K562 (cell line): ENCODE results near the gene ZNF699. TPM values are rescaled to one million over a fixed set of nuclear protein-coding genes. Genes with fewer than 3 reads are reported as not detected.

ENCODE experiments used
- FOXK1 ChIP-seq: sonication (generic); formaldehyde crosslinking; IDR thresholded peaks from 2 replicates; pipeline ENCODE4 v1.8.0; 2022; ENCODE audit warnings: missing genetic modification reagents, mild to moderate bottlenecking, borderline replicate concordance
- HIVEP1 ChIP-seq: fragments of 250-450 bp; sonication (Bioruptor Pico); IDR thresholded peaks from 2 replicates; pipeline ENCODE4 v1.4.0; 2020; ENCODE audit warnings: mild to moderate bottlenecking
- HNRNPL ChIP-seq: fragments of 200-400 bp; formaldehyde crosslinking; IDR thresholded peaks from 2 replicates; pipeline ENCODE4 v1.6.1; 2017; ENCODE audit warnings: low read depth, mild to moderate bottlenecking, low read length
- SMARCA4 ChIP-seq: fragments of 450-650 bp; IDR thresholded peaks from 2 replicates; pipeline ENCODE4 v1.6.1; 2016
- ZNF583 ChIP-seq: fragments of 250-450 bp; sonication (Bioruptor Pico); IDR thresholded peaks from 2 replicates; pipeline ENCODE4 v1.4.0; 2020
- ZNF707 ChIP-seq: fragments of 250-450 bp; sonication (Bioruptor Pico); conservative IDR thresholded peaks from 2 replicates; pipeline ENCODE4 v1.8.0; 2022; ENCODE audit warnings: inconsistent platforms, mild to moderate bottlenecking, moderate library complexity
- polyA plus RNA-seq, 8 experiments: library from polyadenylated mRNA; depleted of rRNA in 4 of 8; stranded (reverse) in 5 of 8; unstranded in 3 of 8; fragments of >200 nt; fragmentation: Nextera tagmentation in 2 of 8; fragmentation: Illumina TruSeq in 1 of 8; extraction: Ambion mirVana in 2 of 8; extraction: Trizol in 1 of 8; gene quantifications; 2 replicates each; pipeline versions ENCODE4 v1.2.1 to v1.2.3, GENCODE V29; 2011 to 2014; ENCODE audit warnings: inconsistent platforms in 1 of 8, missing spikeins in 1 of 8
- total RNA-seq, 7 experiments: library from RNA; depleted of rRNA in 6 of 7; stranded (reverse); fragments of >200 nt in 6 of 7; fragmentation: Illumina TruSeq in 2 of 7; extraction: Trizol in 2 of 7; gene quantifications; 2 replicates each; pipeline versions ENCODE4 v1.2.1 to v1.2.3, GENCODE V29; 2011 to 2021; ENCODE audit warnings: low replicate concordance in 1 of 7
- TF ChIP-seq, protein P1 (sequence below): fragments of 450-650 bp; IDR thresholded peaks from 2 replicates; pipeline ENCODE4 v1.7.1; 2018; ENCODE audit warnings: mild to moderate bottlenecking, low read depth; ENCODE audit not compliant: partially characterized antibody
- TF ChIP-seq, protein P2 (sequence below), 2 experiments: fragments of 450-650 bp in 1 of 2; sonication (generic) in 1 of 2; formaldehyde crosslinking in 1 of 2; IDR thresholded peaks; 2 replicates each; pipeline versions ENCODE4 v1.7.1 to v1.9.0; 2016 to 2022; ENCODE audit warnings: inconsistent platforms in 1 of 2, mild to moderate bottlenecking in 1 of 2, missing genetic modification reagents in 1 of 2
- TF ChIP-seq, protein P3 (sequence below): fragments of 450-650 bp; formaldehyde crosslinking; IDR thresholded peaks from 2 replicates; pipeline ENCODE4 v1.4.0; 2022; ENCODE audit warnings: mild to moderate bottlenecking, moderate library complexity
- TF ChIP-seq, protein P4 (sequence below): fragments of 450-650 bp; conservative IDR thresholded peaks from 2 replicates; pipeline ENCODE4 v1.6.1; 2016; ENCODE audit warnings: missing genetic modification characterization, low read depth, mild to moderate bottlenecking, control low read depth, missing compliant biosample characterization

The ZNF699 gene
- total and polyA plus RNA-seq, 9 of the 15 experiments (the other 6 are each of a cell fraction or from before 2014, with no cell fraction given): 0.08 to 4.1 (median 3.1) TPM

DNA sequence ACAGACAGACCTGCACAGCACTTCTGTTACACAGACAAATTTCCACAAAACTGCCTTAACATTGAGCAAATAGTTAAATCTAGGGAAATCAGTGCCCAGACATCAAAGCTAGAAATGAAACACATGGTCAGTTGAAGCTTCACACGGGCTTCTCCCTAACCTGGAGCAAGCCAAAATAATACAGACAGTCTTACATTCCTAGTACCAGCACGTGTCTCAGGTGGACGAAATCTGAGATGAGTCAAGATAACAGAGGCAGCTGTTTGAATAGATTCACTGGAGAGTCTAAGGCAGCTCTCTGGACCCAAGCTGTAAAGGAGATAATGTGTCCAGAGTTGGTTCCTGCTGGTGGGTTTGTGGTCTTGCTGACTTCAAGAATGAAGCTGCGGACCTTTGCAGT lies 4.1 kb upstream of the ZNF699 start (continued):
- TF ChIP-seq, protein P1, sequence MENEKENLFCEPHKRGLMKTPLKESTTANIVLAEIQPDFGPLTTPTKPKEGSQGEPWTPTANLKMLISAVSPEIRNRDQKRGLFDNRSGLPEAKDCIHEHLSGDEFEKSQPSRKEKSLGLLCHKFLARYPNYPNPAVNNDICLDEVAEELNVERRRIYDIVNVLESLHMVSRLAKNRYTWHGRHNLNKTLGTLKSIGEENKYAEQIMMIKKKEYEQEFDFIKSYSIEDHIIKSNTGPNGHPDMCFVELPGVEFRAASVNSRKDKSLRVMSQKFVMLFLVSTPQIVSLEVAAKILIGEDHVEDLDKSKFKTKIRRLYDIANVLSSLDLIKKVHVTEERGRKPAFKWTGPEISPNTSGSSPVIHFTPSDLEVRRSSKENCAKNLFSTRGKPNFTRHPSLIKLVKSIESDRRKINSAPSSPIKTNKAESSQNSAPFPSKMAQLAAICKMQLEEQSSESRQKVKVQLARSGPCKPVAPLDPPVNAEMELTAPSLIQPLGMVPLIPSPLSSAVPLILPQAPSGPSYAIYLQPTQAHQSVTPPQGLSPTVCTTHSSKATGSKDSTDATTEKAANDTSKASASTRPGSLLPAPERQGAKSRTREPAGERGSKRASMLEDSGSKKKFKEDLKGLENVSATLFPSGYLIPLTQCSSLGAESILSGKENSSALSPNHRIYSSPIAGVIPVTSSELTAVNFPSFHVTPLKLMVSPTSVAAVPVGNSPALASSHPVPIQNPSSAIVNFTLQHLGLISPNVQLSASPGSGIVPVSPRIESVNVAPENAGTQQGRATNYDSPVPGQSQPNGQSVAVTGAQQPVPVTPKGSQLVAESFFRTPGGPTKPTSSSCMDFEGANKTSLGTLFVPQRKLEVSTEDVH: no peak
- TF ChIP-seq ZNF583 (CRISPR knock-in tag): no peak
- TF ChIP-seq, protein P2, sequence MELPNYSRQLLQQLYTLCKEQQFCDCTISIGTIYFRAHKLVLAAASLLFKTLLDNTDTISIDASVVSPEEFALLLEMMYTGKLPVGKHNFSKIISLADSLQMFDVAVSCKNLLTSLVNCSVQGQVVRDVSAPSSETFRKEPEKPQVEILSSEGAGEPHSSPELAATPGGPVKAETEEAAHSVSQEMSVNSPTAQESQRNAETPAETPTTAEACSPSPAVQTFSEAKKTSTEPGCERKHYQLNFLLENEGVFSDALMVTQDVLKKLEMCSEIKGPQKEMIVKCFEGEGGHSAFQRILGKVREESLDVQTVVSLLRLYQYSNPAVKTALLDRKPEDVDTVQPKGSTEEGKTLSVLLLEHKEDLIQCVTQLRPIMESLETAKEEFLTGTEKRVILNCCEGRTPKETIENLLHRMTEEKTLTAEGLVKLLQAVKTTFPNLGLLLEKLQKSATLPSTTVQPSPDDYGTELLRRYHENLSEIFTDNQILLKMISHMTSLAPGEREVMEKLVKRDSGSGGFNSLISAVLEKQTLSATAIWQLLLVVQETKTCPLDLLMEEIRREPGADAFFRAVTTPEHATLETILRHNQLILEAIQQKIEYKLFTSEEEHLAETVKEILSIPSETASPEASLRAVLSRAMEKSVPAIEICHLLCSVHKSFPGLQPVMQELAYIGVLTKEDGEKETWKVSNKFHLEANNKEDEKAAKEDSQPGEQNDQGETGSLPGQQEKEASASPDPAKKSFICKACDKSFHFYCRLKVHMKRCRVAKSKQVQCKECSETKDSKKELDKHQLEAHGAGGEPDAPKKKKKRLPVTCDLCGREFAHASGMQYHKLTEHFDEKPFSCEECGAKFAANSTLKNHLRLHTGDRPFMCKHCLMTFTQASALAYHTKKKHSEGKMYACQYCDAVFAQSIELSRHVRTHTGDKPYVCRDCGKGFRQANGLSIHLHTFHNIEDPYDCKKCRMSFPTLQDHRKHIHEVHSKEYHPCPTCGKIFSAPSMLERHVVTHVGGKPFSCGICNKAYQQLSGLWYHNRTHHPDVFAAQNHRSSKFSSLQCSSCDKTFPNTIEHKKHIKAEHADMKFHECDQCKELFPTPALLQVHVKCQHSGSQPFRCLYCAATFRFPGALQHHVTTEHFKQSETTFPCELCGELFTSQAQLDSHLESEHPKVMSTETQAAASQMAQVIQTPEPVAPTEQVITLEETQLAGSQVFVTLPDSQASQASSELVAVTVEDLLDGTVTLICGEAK (IDR thresholded peaks at IDR 0.05): no peak
- TF ChIP-seq, protein P2 (CRISPR knock-in tag; IDR thresholded peaks at IDR 0.05): no peak
- no peak for TF ChIP-seq HNRNPL
- TF ChIP-seq, protein P3, sequence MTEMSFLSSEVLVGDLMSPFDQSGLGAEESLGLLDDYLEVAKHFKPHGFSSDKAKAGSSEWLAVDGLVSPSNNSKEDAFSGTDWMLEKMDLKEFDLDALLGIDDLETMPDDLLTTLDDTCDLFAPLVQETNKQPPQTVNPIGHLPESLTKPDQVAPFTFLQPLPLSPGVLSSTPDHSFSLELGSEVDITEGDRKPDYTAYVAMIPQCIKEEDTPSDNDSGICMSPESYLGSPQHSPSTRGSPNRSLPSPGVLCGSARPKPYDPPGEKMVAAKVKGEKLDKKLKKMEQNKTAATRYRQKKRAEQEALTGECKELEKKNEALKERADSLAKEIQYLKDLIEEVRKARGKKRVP (CRISPR knock-in tag): no peak
- no peak for TF ChIP-seq FOXK1
- TF ChIP-seq HIVEP1 (CRISPR knock-in tag): no peak
- no peak for TF ChIP-seq ZNF707 (CRISPR knock-in tag)
- TF ChIP-seq, protein P4, sequence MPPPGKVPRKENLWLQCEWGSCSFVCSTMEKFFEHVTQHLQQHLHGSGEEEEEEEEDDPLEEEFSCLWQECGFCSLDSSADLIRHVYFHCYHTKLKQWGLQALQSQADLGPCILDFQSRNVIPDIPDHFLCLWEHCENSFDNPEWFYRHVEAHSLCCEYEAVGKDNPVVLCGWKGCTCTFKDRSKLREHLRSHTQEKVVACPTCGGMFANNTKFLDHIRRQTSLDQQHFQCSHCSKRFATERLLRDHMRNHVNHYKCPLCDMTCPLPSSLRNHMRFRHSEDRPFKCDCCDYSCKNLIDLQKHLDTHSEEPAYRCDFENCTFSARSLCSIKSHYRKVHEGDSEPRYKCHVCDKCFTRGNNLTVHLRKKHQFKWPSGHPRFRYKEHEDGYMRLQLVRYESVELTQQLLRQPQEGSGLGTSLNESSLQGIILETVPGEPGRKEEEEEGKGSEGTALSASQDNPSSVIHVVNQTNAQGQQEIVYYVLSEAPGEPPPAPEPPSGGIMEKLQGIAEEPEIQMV (tag): no peak
- TF ChIP-seq SMARCA4: no peak
